ENCODE data around the gene MYL6.
"Not testable (repeated sequence)": the region's sequence is repeated elsewhere in the genome, so short reads cannot be mapped to it uniquely, and the experiment has no call there.

The MYL6 gene

GRCh38 chr12:56189099-56189917 lies 31.1 kb downstream of the MYL6 start, which contains the start of gene SMARCC2:
Gene SMARCC2 (minus strand): TSS chr12:56189483. CDS start chr12:56189461, 22 bp downstream.
- DNase-seq (ENCODE audit: low spot score) = peak; percentile 80

- DNase-seq (ENCODE audit: low spot score) = peak; percentile 58
These were observed 31.9 kb downstream of the MYL6 start for GRCh38 chr12:56189918-56190694.

- no peak for DNase-seq (ENCODE audit: low spot score)
These were observed 32.6 kb downstream of the MYL6 start for GRCh38 chr12:56190695-56191155.

- DNase-seq (ENCODE audit: low spot score) = no peak
These were observed 34.4 kb downstream of the MYL6 start for GRCh38 chr12:56192582-56192981.

GRCh38 chr12:56193025-56193578 lies 34.9 kb downstream of the MYL6 start:
- DNase-seq (ENCODE audit: low spot score) = peak; percentile 82

- not testable (repeated sequence) for DNase-seq (ENCODE audit: low spot score)
These were observed 38.8 kb downstream of the MYL6 start for GRCh38 chr12:56196818-56197550.

GRCh38 chr12:56197921-56198635 lies 39.9 kb downstream of the MYL6 start:
- no peak for DNase-seq (ENCODE audit: low spot score)

GRCh38 chr12:56198836-56199235 lies 40.7 kb downstream of the MYL6 start:
- DNase-seq (ENCODE audit: low spot score) = no peak

GRCh38 chr12:56202366-56202765 lies 44.2 kb downstream of the MYL6 start:
- no peak for DNase-seq (ENCODE audit: low spot score)

- no peak for DNase-seq (ENCODE audit: low spot score)
These were observed 44.7 kb downstream of the MYL6 start for GRCh38 chr12:56202838-56203237.

- DNase-seq (ENCODE audit: low spot score) = no peak
These were observed 46.1 kb downstream of the MYL6 start for GRCh38 chr12:56204275-56204674.

- DNase-seq (ENCODE audit: low spot score) = no peak
These were observed 47.3 kb downstream of the MYL6 start for GRCh38 chr12:56205445-56205844.

- DNase-seq (ENCODE audit: low spot score) = peak; percentile 17
These were observed 48.5 kb downstream of the MYL6 start for GRCh38 chr12:56206452-56207166.

- DNase-seq (ENCODE audit: low spot score) = no peak
These were observed 49.8 kb downstream of the MYL6 start for GRCh38 chr12:56208006-56208405.

Measured in CD4-positive, alpha-beta T cell treated with Interleukin-6 at 100 ng/mL for 8 hours (primary cell).